Measurements from ENCODE around the gene PRDM2. TPM values are rescaled to one million over a fixed set of nuclear protein-coding genes. Genes with fewer than 3 reads are reported as not detected.

Gene PRDM2
- polyA plus RNA-seq, 6 donors from 2014 or later: 18.4 to 49.1 (median 35.3) TPM

DNA sequence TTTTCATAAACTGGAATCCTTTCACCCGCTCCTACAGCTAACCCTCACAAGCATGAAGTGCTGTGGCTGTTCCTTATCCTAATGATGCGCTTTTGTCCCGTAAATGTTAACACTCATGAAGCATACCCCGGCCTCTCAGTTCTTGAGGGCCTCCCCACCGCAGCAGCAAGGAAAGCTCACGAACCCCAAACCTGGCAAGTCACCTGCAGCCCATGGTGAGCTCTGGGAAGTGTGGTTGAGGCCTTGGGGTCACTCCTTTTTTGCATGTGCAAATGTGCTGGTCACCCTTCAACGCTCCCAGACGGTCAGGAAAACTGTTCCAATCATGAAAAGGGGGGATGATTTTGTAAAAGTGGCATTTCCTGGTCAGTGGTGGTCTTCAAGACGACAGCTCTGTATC lies 124.6 kb downstream of the PRDM2 start:
- Mint-ChIP-seq H3K27me3 (peaks cover 0 to 11% (median 8%) of the 10 kb centered on the region in 3 donors), H3K27ac (peak overlapping the region in 1 of 6 donors; percentile 38), H3K4me1 (peaks cover 0 to 7% (median 2%) of the 10 kb centered on the region in 3 donors), H3K4me3 (no peak overlapping the region), H3K9me3 (no peaks in the 10 kb centered on the region), H3K36me3 (peaks cover 5 to 9% of the 10 kb centered on the region in 2 donors)
- no peak for DNase-seq
- no peak for ATAC-seq (ENCODE audit: low read depth in 2 of 2)

- peaks cover 5 to 9% of the 10 kb centered on the region in 2 donors for H3K36me3 Mint-ChIP-seq
- no peak overlapping the region for H3K4me3 Mint-ChIP-seq
- H3K27ac Mint-ChIP-seq: peak overlapping the region in 1 of 6 donors; percentile 38
- peaks cover 0 to 15% (median 12%) of the 10 kb centered on the region in 3 donors for H3K27me3 Mint-ChIP-seq
- no peak for DNase-seq
- peaks cover 0 to 7% (median 2%) of the 10 kb centered on the region in 3 donors for H3K4me1 Mint-ChIP-seq
- H3K9me3 Mint-ChIP-seq: no peaks in the 10 kb centered on the region
- ATAC-seq (ENCODE audit: low read depth in 2 of 2): no peak
Measured at GRCh38 chr1:13825033-13825432, 125.0 kb downstream of the PRDM2 start.

DNA sequence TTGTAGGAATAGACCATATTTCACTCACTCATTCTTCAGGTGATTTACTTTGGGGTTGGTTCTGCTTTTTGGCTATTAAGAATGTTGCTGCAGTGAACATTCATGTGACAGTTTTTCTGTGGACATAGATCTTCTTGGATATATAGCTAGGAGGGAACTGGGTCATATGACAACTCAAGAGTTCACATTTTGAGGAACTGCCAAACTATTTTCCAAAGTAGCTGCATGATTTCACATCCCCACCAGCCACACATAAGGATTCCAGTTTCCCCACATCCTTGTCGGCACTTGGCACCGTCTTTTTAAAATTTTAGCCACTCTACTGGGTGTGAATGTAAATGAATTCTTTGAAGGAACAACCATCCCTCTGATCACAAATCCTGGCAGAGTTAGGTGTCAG lies 126.0 kb downstream of the PRDM2 start:
- Mint-ChIP-seq H3K27ac (peak overlapping the region in 1 of 6 donors; percentile 73), H3K27me3 (peaks cover 0 to 16% (median 15%) of the 10 kb centered on the region in 3 donors), H3K36me3 (peaks cover 5 to 9% of the 10 kb centered on the region in 2 donors), H3K9me3 (no peaks in the 10 kb centered on the region), H3K4me1 (peaks cover 0 to 7% (median 2%) of the 10 kb centered on the region in 3 donors), H3K4me3 (no peak overlapping the region)
- DNase-seq (no peak), ATAC-seq (ENCODE audit: low read depth in 2 of 2) (no peak)

GRCh38 chr1:13826591-13826990 lies 126.6 kb downstream of the PRDM2 start:
- Mint-ChIP-seq H3K4me1 (peaks cover 0 to 7% (median 2%) of the 10 kb centered on the region in 3 donors), H3K36me3 (peaks cover 5 to 9% of the 10 kb centered on the region in 2 donors), H3K27ac (peak overlapping the region in 1 of 6 donors; percentile 69), H3K9me3 (no peaks in the 10 kb centered on the region), H3K4me3 (no peak overlapping the region), H3K27me3 (peaks cover 0 to 16% (median 15%) of the 10 kb centered on the region in 3 donors)
- ATAC-seq (ENCODE audit: low read depth in 2 of 2) (no peak), DNase-seq (no peak)

- Mint-ChIP-seq H3K36me3 (peaks cover 5% of the 10 kb centered on the region in 2 donors), H3K9me3 (no peaks in the 10 kb centered on the region)
- no peak for DNase-seq
Measured at GRCh38 chr1:13828454-13829151, 128.6 kb downstream of the PRDM2 start.

DNA sequence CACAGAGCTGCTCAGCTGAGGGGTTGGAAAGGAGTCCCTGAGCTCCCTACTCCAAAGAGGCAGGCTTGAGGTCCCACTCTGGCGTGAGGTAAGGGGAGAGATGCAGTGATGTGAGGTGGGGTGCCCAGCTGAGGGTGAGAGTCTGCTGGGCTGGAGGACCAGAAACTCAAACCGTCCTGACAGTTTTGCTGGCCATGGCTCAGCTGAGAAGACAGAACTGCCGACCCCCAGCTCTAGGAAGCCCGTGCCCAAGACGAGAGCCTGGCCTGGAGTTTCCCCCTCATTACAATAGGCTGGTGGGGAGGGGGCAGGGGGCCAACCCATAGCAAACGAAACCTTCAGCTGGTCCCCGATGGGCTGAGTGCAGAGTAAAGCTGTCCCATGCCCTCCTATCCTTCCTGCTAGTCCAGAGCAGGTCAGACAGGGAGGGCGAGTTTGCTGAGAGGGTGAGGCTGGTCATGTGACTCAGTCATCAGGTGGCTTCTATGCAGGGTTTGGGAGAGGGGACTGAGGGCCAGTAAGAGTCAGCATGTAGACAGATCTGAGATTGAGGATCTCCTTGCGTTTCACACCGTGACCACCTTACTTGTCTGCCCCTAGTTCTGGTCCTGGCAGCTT lies 129.3 kb downstream of the PRDM2 start:
- DNase-seq: no peak
- Mint-ChIP-seq H3K4me3 (peak overlapping the region in 1 of 8 donors; percentile 15), H3K27ac (no peak overlapping the region), H3K36me3 (peaks cover 0 to 5% of the 10 kb centered on the region in 2 donors), H3K9me3 (no peaks in the 10 kb centered on the region), H3K4me1 (peaks cover 0 to 3% (median 2%) of the 10 kb centered on the region in 3 donors), H3K27me3 (peaks cover 8 to 34% (median 22%) of the 10 kb centered on the region in 3 donors)
- no peak for ATAC-seq (ENCODE audit: low read depth in 2 of 2)

More at GRCh38 chr1:13828454-13829151, 128.6 kb downstream of the PRDM2 start:
- H3K4me1 Mint-ChIP-seq: peaks cover 0 to 7% (median 2%) of the 10 kb centered on the region in 3 donors
- H3K27me3 Mint-ChIP-seq: peaks cover 7 to 33% (median 22%) of the 10 kb centered on the region in 3 donors
- ATAC-seq (ENCODE audit: low read depth in 2 of 2): no peak
- H3K27ac Mint-ChIP-seq: no peak overlapping the region
- H3K4me3 Mint-ChIP-seq: no peak overlapping the region

DNA sequence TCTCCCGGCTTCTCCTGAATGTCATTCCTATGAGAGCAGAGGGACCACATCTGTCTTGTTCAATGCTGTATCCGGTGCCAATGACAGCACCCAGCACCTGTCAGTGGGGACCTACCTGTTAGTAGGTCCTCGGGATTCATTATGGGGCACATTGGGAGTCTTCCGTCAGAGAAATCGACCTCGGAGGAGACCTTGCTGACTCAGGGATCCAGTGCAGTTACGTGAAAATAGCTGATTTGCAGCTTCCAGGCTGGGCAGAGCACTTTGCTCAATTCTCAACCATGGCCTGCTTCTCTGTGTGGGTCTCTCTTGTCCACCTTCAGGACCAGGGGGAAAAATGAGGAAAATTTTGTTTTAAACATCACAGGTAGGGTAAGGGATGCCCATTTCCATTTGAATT lies 130.2 kb downstream of the PRDM2 start:
- H3K27me3 Mint-ChIP-seq: peaks cover 8 to 37% (median 22%) of the 10 kb centered on the region in 3 donors
- ATAC-seq (ENCODE audit: low read depth in 2 of 2) (no peak), DNase-seq (no peak)
- no peak overlapping the region for H3K4me3 Mint-ChIP-seq
- H3K4me1 Mint-ChIP-seq: peaks cover 0 to 2% (median 0%) of the 10 kb centered on the region in 3 donors
- H3K36me3 Mint-ChIP-seq: no peaks in the 10 kb centered on the region
- no peaks in the 10 kb centered on the region for H3K9me3 Mint-ChIP-seq
- no peak overlapping the region for H3K27ac Mint-ChIP-seq

DNA sequence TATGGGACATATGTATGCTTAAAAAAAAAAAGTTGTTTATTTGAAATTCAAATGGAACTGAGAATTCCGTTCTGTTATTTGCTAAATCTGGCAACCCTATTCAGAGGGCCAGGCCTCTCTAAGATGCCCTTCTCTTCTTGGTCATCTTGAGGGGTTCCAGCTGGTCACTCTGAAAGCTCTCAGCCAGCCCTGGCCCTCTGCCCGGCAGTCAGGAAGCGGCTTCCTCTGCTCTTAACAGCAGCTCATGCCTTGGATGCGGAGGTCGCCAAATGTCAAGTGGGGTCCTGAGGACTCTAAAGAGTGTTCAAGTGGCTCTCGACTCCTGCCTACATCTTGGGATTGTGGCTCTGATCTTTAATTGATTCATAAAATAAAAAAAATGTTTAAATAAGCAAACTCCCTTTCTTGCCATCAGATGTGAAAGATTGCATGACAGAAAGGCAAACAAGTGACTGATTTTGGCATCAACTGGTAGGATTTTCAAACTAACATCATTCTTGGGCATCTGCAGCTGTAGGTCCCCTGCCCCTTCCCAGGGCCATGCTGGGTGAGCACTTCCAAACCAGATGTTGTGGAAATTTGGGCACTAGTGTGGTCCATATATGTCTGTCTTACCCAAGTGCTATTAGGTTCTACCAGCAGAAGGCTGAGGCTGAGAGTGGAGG lies 130.8 kb downstream of the PRDM2 start:
- DNase-seq: no peak
- no peaks in the 10 kb centered on the region for H3K9me3 Mint-ChIP-seq
- peaks cover 0 to 2% (median 0%) of the 10 kb centered on the region in 3 donors for H3K4me1 Mint-ChIP-seq
- H3K27me3 Mint-ChIP-seq: peaks cover 12 to 43% (median 28%) of the 10 kb centered on the region in 3 donors
- ATAC-seq (ENCODE audit: low read depth in 2 of 2): no peak
- H3K27ac Mint-ChIP-seq: no peak overlapping the region
- H3K4me3 Mint-ChIP-seq: no peak overlapping the region
- no peaks in the 10 kb centered on the region for H3K36me3 Mint-ChIP-seq

GRCh38 chr1:13832100-13832499 lies 132.1 kb downstream of the PRDM2 start:
- Mint-ChIP-seq H3K27ac (no peak overlapping the region), H3K4me1 (peaks cover 0 to 2% (median 0%) of the 10 kb centered on the region in 3 donors), H3K4me3 (no peak overlapping the region), H3K9me3 (peaks cover 0 to 9% (median 0%) of the 10 kb centered on the region in 7 donors), H3K27me3 (peaks cover 19 to 49% (median 35%) of the 10 kb centered on the region in 3 donors), H3K36me3 (no peaks in the 10 kb centered on the region)
- ATAC-seq (ENCODE audit: low read depth in 2 of 2) (no peak), DNase-seq (no peak)

DNA sequence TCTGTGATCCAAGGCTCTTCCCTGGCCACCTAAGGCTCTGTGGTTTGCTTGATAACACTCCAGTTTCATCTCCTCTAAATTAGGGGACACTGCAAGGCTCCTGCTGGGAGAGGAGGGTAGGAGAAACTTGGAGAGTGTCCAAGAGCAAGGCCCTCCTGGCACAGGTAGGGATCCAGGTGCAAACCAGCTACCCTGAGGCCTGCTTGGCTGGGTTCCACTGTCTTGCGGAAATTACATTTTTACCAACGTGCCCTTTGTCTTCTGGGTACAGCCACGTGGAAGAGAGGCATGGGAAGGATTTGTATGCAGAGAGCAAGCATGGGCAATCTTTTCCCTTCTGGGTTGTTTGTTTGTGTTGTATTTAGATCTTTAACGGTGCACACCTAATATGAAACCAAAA lies 132.5 kb downstream of the PRDM2 start:
- Mint-ChIP-seq H3K36me3 (no peaks in the 10 kb centered on the region), H3K27me3 (peaks cover 19 to 50% (median 38%) of the 10 kb centered on the region in 3 donors), H3K9me3 (peaks cover 0 to 9% (median 0%) of the 10 kb centered on the region in 7 donors), H3K4me3 (no peak overlapping the region), H3K27ac (peak overlapping the region in 1 of 6 donors; percentile 27), H3K4me1 (peaks cover 0 to 2% (median 0%) of the 10 kb centered on the region in 3 donors)
- ATAC-seq (ENCODE audit: low read depth in 2 of 2) (no peak), DNase-seq (no peak)

- H3K9me3 Mint-ChIP-seq: peaks cover 0 to 9% (median 3%) of the 10 kb centered on the region in 7 donors
- no peaks in the 10 kb centered on the region for H3K4me1 Mint-ChIP-seq
- no peak overlapping the region for H3K27ac Mint-ChIP-seq
- H3K27me3 Mint-ChIP-seq: peaks cover 23 to 50% (median 37%) of the 10 kb centered on the region in 3 donors
- no peak for DNase-seq
- ATAC-seq (ENCODE audit: low read depth in 2 of 2): no peak
- no peak overlapping the region for H3K4me3 Mint-ChIP-seq
- no peaks in the 10 kb centered on the region for H3K36me3 Mint-ChIP-seq
Measured at GRCh38 chr1:13836136-13836535, 136.1 kb downstream of the PRDM2 start.

GRCh38 chr1:13836631-13837030 lies 136.6 kb downstream of the PRDM2 start:
- Mint-ChIP-seq H3K27ac (no peak overlapping the region), H3K4me1 (no peaks in the 10 kb centered on the region), H3K4me3 (no peak overlapping the region), H3K27me3 (peaks cover 23 to 50% (median 37%) of the 10 kb centered on the region in 3 donors), H3K9me3 (peaks cover 0 to 9% (median 5%) of the 10 kb centered on the region in 7 donors), H3K36me3 (no peaks in the 10 kb centered on the region)
- ATAC-seq (ENCODE audit: low read depth in 2 of 2) (no peak), DNase-seq (no peak)

GRCh38 chr1:13838236-13838635 lies 138.2 kb downstream of the PRDM2 start:
- ATAC-seq (ENCODE audit: low read depth in 2 of 2) (no peak), DNase-seq (no peak)
- Mint-ChIP-seq H3K27ac (no peak overlapping the region), H3K36me3 (no peaks in the 10 kb centered on the region), H3K4me3 (no peak overlapping the region), H3K27me3 (peaks cover 24 to 53% (median 42%) of the 10 kb centered on the region in 3 donors), H3K4me1 (no peaks in the 10 kb centered on the region), H3K9me3 (peaks cover 0 to 9% (median 5%) of the 10 kb centered on the region in 7 donors)
